Vagina (tissue), 2 donors: ENCODE results near the gene PRPF19. TPM values are rescaled to one million over a fixed set of nuclear protein-coding genes. Genes with fewer than 3 reads are reported as not detected.

Experiments
- DNase-seq, 2 donors: peaks; one replicate each; pipeline ENCODE4 v3.0.0-alpha.2; 2017; ENCODE audit errors: extremely low spot score in 2 of 2
- H3K27ac ChIP-seq: fragments of 200-600 bp; sonication (generic); one replicate; pipeline ENCODE4 v1.5.1; 2019
- H3K27me3 ChIP-seq: fragments of 200-600 bp; sonication (generic); one replicate; pipeline ENCODE4 v1.5.1; 2019
- H3K36me3 ChIP-seq, 2 donors: fragments of 200-600 bp; sonication (generic); one replicate each; pipeline ENCODE4 v1.5.1; 2017 to 2019
- H3K4me1 ChIP-seq: fragments of 200-600 bp; sonication (generic); one replicate; pipeline ENCODE4 v1.5.1; 2019
- H3K4me3 ChIP-seq, 2 donors: fragments of 200-600 bp; sonication (generic); 1 replicate in 1 of 2; 2 replicates in 1 of 2; pipeline ENCODE4 v1.5.1; 2016 to 2019
- H3K9me3 ChIP-seq: fragments of 200-600 bp; sonication (generic); one replicate; pipeline ENCODE4 v1.5.1; 2019
- POLR2A ChIP-seq, 2 donors: fragments of 450-650 bp; IDR thresholded peaks; one replicate each; pipeline ENCODE4 v1.6.1; 2017; ENCODE audit warnings: antibody characterized with exemption in 2 of 2, mild to moderate bottlenecking in 2 of 2, moderate library complexity in 2 of 2
- POLR2AphosphoS5 ChIP-seq, 2 donors: sonication (generic); formaldehyde crosslinking; IDR thresholded peaks; one replicate each; pipeline ENCODE4 v1.9.0; 2017; ENCODE audit warnings: antibody characterized with exemption in 2 of 2, mild to moderate bottlenecking in 2 of 2, low read depth in 1 of 2; ENCODE audit not compliant: insufficient read depth in 1 of 2
- intact Hi-C: fragments of 100-400 bp; cut with DNase I; formaldehyde crosslinking; loops from one replicate; pipeline ENCODE4 v1.15.1; 2023
- total RNA-seq: library from RNA; depleted of rRNA; stranded (reverse); fragments of >200 nt; gene quantifications from one replicate; pipeline ENCODE4 v1.2.3, GENCODE V29; 2016
- TF ChIP-seq, protein P1 (sequence below), 3 experiments: fragments of 450-650 bp in 2 of 3; fragments of 200-600 bp in 1 of 3; sonication (generic) in 1 of 3; IDR thresholded peaks; one replicate each; pipeline ENCODE4 v1.5.1; 2017 to 2019; ENCODE audit warnings: antibody characterized with exemption in 3 of 3, mild to moderate bottlenecking in 2 of 3, moderate library complexity in 2 of 3

Gene PRPF19
- total RNA-seq, 1 donor from 2014 or later = 54.0 TPM

DNA sequence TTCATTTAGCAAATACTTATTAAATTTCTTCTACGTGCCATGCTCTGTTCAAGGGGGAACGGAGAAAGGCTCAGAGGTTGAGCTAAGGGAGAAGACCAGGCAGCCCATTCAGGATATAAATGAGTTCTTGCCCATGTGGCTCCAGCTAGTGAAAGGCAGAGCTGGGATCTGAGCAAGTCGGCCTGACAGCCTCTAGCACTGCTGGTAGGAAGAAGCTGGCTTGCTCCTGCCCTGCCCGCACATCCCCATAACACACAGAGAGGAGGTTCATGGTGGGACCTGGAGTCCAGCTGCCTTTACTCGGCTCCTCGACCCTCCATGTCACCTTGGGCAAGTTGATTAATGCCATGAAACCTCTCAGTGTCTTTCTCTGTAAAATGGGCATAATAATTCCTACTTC, 43.6 kb upstream of the PRPF19 start:
- no peaks in the 10 kb centered on the region for H3K9me3 ChIP-seq
- DNase-seq = no peak
- H3K4me1 ChIP-seq = peaks cover 27% of the 10 kb centered on the region
- H3K4me3 ChIP-seq = peak overlapping the region; percentile 56 to 75
- TF ChIP-seq POLR2A (IDR thresholded peaks at IDR 0.05) = no peak
- TF ChIP-seq POLR2AphosphoS5 (IDR thresholded peaks at IDR 0.05; ENCODE audit: insufficient read depth in 1 of 2, low read depth in 1 of 2) = no peak
- TF ChIP-seq, protein P1, sequence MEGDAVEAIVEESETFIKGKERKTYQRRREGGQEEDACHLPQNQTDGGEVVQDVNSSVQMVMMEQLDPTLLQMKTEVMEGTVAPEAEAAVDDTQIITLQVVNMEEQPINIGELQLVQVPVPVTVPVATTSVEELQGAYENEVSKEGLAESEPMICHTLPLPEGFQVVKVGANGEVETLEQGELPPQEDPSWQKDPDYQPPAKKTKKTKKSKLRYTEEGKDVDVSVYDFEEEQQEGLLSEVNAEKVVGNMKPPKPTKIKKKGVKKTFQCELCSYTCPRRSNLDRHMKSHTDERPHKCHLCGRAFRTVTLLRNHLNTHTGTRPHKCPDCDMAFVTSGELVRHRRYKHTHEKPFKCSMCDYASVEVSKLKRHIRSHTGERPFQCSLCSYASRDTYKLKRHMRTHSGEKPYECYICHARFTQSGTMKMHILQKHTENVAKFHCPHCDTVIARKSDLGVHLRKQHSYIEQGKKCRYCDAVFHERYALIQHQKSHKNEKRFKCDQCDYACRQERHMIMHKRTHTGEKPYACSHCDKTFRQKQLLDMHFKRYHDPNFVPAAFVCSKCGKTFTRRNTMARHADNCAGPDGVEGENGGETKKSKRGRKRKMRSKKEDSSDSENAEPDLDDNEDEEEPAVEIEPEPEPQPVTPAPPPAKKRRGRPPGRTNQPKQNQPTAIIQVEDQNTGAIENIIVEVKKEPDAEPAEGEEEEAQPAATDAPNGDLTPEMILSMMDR (IDR thresholded peaks at IDR 0.05) = no peak
- H3K27ac ChIP-seq = peak overlapping the region; percentile 91
- H3K36me3 ChIP-seq = no peaks in the 10 kb centered on the region
- intact Hi-C loops = no loop called here
- H3K27me3 ChIP-seq = no peaks in the 10 kb centered on the region

DNA sequence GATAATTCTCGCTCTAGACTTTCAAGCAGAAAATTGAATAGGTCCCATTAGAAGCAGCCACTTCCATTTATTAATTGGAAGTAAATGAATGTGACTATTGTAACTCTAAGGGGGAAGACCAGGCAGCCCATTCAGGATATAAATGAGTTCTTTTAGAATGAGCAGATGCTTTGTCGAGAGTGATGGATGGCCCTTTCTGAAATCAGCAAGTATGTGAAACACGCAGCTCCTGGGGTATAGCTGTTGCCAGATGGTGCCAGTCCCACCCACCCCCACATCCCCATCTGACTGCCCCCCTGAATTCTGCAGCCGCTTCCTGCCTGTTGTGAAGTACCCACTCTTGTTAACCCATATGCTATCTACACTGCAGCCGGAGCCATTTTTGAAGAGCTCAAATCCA, 41.9 kb upstream of the PRPF19 start:
- intact Hi-C loops = no loop called here
- no peak overlapping the region for H3K4me3 ChIP-seq
- no peaks in the 10 kb centered on the region for H3K27me3 ChIP-seq
- H3K9me3 ChIP-seq = no peaks in the 10 kb centered on the region
- no peak overlapping the region for H3K27ac ChIP-seq
- peaks cover 31% of the 10 kb centered on the region for H3K4me1 ChIP-seq
- TF ChIP-seq POLR2AphosphoS5 (IDR thresholded peaks at IDR 0.05; ENCODE audit: insufficient read depth in 1 of 2, low read depth in 1 of 2) (no peak), POLR2A (IDR thresholded peaks at IDR 0.05) (no peak)
- TF ChIP-seq, protein P1 (IDR thresholded peaks at IDR 0.05) = no peak
- no peaks in the 10 kb centered on the region for H3K36me3 ChIP-seq
- no peak for DNase-seq

DNA sequence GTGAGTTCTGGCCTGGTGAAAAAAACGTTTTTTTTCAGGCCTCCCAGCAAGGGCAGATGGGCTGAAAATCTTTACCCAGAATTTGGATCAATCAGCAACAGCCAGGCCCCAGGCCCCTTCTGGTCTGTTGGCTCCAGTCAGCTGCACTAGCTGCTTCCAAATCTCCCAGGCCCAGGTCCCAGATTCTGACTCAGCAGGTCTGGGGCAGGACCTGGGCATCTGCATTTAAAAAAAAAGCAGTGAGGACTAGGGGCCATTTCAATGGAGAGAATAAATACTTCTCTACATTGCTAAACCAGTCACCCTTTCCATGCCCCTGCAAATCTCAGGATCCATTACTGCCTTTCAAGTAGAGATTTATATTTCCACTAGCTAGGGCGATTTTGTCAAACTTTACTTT, 41.3 kb upstream of the PRPF19 start:
- H3K4me3 ChIP-seq = no peak overlapping the region
- no peaks in the 10 kb centered on the region for H3K27me3 ChIP-seq
- no peak for DNase-seq
- peaks cover 0 to under 1% of the 10 kb centered on the region in 2 donors for H3K36me3 ChIP-seq
- intact Hi-C loops = no loop called here
- TF ChIP-seq, protein P1 (IDR thresholded peaks at IDR 0.05) = no peak
- TF ChIP-seq POLR2AphosphoS5 (IDR thresholded peaks at IDR 0.05; ENCODE audit: insufficient read depth in 1 of 2, low read depth in 1 of 2) (no peak), POLR2A (IDR thresholded peaks at IDR 0.05) (no peak)
- H3K27ac ChIP-seq = no peak overlapping the region
- H3K4me1 ChIP-seq = peaks cover 29% of the 10 kb centered on the region
- H3K9me3 ChIP-seq = no peaks in the 10 kb centered on the region

DNA sequence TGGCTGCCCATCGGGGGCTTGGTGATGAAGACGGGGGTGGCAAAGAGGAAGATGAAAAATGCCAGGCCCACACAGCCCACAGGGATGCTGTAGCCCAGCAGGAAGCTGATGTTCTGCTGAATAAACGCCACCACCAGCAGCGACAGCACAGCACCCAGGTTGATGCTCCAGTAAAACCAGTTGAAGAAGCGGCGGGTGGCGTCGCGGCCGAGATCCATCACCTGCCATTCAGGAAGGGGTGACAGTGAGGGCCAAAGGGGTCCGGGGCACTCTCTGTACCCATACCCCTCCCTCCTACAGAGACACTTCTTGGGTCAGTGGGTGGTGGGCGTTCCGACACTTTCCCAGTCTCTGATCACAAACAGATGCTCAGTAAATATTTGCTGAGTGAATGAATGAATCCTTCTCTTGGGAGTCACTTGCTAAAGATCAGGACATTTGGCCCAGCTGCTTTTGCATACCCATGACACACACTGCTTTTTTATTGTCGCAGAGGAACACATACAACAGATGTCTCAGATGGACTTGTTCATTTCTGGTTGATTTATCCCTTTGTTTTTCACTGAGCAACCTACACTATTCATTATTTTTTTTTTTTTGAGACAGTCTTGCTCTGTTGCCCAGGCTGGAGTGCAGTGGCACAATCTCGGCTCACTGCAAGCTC, 40.3 kb upstream of the PRPF19 start:
- TF ChIP-seq POLR2AphosphoS5 (IDR thresholded peaks at IDR 0.05; ENCODE audit: insufficient read depth in 1 of 2, low read depth in 1 of 2) = no peak
- TF ChIP-seq POLR2A (IDR thresholded peaks at IDR 0.05) = no peak
- TF ChIP-seq, protein P1 (IDR thresholded peaks at IDR 0.05) = no peak
- Histone ChIP-seq H3K27ac (no peak overlapping the region), H3K4me1 (peaks cover 32% of the 10 kb centered on the region), H3K9me3 (no peaks in the 10 kb centered on the region), H3K27me3 (no peaks in the 10 kb centered on the region), H3K4me3 (no peak overlapping the region), H3K36me3 (peaks cover 0 to 10% of the 10 kb centered on the region in 2 donors)
- intact Hi-C loops = no loop called here
- DNase-seq = no peak

DNA sequence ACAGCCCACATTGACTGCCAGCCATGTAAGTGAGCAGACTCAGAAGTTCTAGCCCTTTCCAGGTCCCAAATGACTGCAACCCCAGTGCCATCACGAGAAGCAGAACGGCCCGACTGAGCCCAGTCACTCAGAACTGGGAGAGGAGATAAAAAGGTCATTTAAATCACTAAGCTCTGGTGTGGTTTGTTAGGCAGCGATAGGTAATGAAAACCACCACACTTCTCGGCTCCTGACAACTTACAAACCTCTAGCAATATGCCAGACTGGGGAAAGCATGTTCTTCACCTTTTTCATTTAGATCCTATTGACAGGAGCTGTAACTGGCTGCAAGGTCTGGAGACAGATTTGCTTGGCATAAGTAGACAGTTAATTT, 38.9 kb upstream of the PRPF19 start:
- Histone ChIP-seq H3K4me1 (peaks cover 27% of the 10 kb centered on the region), H3K9me3 (no peaks in the 10 kb centered on the region), H3K27me3 (no peaks in the 10 kb centered on the region), H3K27ac (no peak overlapping the region), H3K36me3 (peaks cover 0 to 24% of the 10 kb centered on the region in 2 donors), H3K4me3 (no peak overlapping the region)
- TF ChIP-seq POLR2A (IDR thresholded peaks at IDR 0.05) = no peak
- TF ChIP-seq, protein P1 (IDR thresholded peaks at IDR 0.05) = no peak
- no peak for TF ChIP-seq POLR2AphosphoS5 (IDR thresholded peaks at IDR 0.05; ENCODE audit: insufficient read depth in 1 of 2, low read depth in 1 of 2)
- DNase-seq = no peak
- intact Hi-C loops = no loop called here
